Fibroblast of lung (primary cell): Measurements from ENCODE around the gene DDX25.

Experiments used
- EZH2 ChIP-seq: IDR thresholded peaks from 2 replicates; pipeline ENCODE4 v1.5.1; 2012; ENCODE audit warnings: low read length, control low read depth, mild to moderate bottlenecking; ENCODE audit errors: missing control alignments
- TF ChIP-seq, protein P1 (sequence below), 2 donors: IDR thresholded peaks in 1 of 2; conservative IDR thresholded peaks in 1 of 2; 1 replicate in 1 of 2; 2 replicates in 1 of 2; pipeline ENCODE4 v1.5.1; 2011 to 2012; ENCODE audit warnings: low read length in 2 of 2, control low read depth in 1 of 2, inconsistent platforms in 1 of 2, low read depth in 1 of 2, mild to moderate bottlenecking in 1 of 2

DNA sequence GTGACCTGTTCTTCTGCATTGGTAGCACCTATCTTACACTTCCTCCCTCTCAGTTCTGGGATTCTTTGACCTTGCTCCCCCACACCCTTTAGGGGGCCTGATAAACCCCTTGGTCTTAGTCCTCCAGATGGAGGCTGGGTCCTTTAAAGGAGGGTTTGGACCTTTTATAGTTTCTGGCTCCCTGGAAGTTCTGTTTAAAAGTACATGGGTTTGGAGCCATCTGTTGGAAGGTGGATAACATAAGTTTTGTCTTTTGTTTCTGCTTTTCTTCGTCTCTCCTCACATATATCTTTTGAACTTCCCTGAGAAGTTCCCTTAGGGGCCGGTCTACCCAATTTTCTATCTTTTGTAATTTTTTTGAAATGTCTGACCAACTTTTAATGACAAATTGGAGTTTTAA lies 34.8 kb upstream of the DDX25 start:
- TF ChIP-seq, protein P1, sequence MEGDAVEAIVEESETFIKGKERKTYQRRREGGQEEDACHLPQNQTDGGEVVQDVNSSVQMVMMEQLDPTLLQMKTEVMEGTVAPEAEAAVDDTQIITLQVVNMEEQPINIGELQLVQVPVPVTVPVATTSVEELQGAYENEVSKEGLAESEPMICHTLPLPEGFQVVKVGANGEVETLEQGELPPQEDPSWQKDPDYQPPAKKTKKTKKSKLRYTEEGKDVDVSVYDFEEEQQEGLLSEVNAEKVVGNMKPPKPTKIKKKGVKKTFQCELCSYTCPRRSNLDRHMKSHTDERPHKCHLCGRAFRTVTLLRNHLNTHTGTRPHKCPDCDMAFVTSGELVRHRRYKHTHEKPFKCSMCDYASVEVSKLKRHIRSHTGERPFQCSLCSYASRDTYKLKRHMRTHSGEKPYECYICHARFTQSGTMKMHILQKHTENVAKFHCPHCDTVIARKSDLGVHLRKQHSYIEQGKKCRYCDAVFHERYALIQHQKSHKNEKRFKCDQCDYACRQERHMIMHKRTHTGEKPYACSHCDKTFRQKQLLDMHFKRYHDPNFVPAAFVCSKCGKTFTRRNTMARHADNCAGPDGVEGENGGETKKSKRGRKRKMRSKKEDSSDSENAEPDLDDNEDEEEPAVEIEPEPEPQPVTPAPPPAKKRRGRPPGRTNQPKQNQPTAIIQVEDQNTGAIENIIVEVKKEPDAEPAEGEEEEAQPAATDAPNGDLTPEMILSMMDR (conservative IDR thresholded peaks at IDR 0.05 in 1 of 2, IDR thresholded peaks at IDR 0.05 in 1 of 2; ENCODE audit: low read depth in 1 of 2, low read length in 2 of 2) = no peak
- TF ChIP-seq EZH2 = no peak
